ENCODE data around the gene ARF1. TPM values are rescaled to one million over a fixed set of nuclear protein-coding genes. Genes with fewer than 3 reads are reported as not detected.

Gene ARF1
- total RNA-seq (2016; rRNA removed; fragmentation: Illumina TruSeq; extraction: Trizol) (186 and 210 TPM in 2 replicates), polyA plus RNA-seq (2011; rRNA removed) (327 and 337 TPM in 2 replicates), polyA minus RNA-seq (2011; rRNA and poly(A)+ RNA removed; ENCODE audit: low replicate concordance) (586 and 708 TPM in 2 replicates), Bru-seq, nascent RNA (percentile 97 among the genes with signal in this experiment), BruChase-seq, experiment 1, labeled RNA remaining after a 6-hour chase (percentile 98 among the genes with signal in this experiment), BruChase-seq, experiment 2, labeled RNA remaining after a 2-hour chase (percentile 96 among the genes with signal in this experiment)
- total RNA-seq (2016; cell fraction: cytosol; rRNA removed; fragmentation: Illumina TruSeq; extraction: Trizol; ENCODE audit: low read depth): 81.7 and 86.1 TPM in 2 replicates
- total RNA-seq (2016; cell fraction: insoluble cytoplasmic fraction; rRNA removed; fragmentation: Illumina TruSeq; extraction: Trizol): 189 and 192 TPM in 2 replicates
- total RNA-seq (2016; cell fraction: membrane; rRNA removed; fragmentation: Illumina TruSeq; extraction: Trizol): 147 and 149 TPM in 2 replicates
- total RNA-seq (2016; cell fraction: nucleus; rRNA removed; fragmentation: Illumina TruSeq; extraction: Trizol): 107 and 112 TPM in 2 replicates
- 324 and 458 TPM in 2 replicates for polyA plus RNA-seq (2011; cell fraction: cytosol; rRNA removed)
- polyA plus RNA-seq (2011; cell fraction: nucleus; rRNA removed): 231 and 250 TPM in 2 replicates
- polyA plus RNA-seq (2012): 231 and 263 TPM in 2 replicates
- 82.3 and 83.9 TPM in 2 replicates for polyA plus RNA-seq (2016; cell fraction: cytosol; fragmentation: Illumina TruSeq; extraction: Trizol; ENCODE audit: low read depth)
- polyA plus RNA-seq (2016; cell fraction: insoluble cytoplasmic fraction; fragmentation: Illumina TruSeq; extraction: Trizol; ENCODE audit: low read depth): 300 and 336 TPM in 2 replicates
- 127 and 132 TPM in 2 replicates for polyA plus RNA-seq (2016; cell fraction: membrane; fragmentation: Illumina TruSeq; extraction: Trizol; ENCODE audit: low read depth)
- polyA plus RNA-seq (2016; cell fraction: nucleus; fragmentation: Illumina TruSeq; extraction: Trizol; ENCODE audit: insufficient read depth, low read depth): 254 and 261 TPM in 2 replicates
- polyA minus RNA-seq (2011; cell fraction: cytosol; rRNA and poly(A)+ RNA removed): 237 and 248 TPM in 2 replicates
- polyA minus RNA-seq (2011; cell fraction: nucleus; rRNA and poly(A)+ RNA removed): 85.8 and 86.9 TPM in 2 replicates
- long read RNA-seq, experiment 1, transcript ARF1-213 (5 exons, 1,972 nt): minor isoform, 34 of 661 reads
- long read RNA-seq, experiment 1, transcript ARF1-201 (5 exons, 1,888 nt): major isoform, 515 of 661 reads
- long read RNA-seq, experiment 1, partial matches to known transcripts: 104 of 661 reads
- long read RNA-seq, experiment 1, other reads (novel, unspliced or antisense): 8 of 661 reads
- long read RNA-seq, experiment 2, transcript ARF1-201 (5 exons, 1,888 nt): major isoform, 275 of 577 reads
- long read RNA-seq, experiment 2, transcript ARF1-213 (5 exons, 1,972 nt): minor isoform, 21 of 577 reads
- long read RNA-seq, experiment 2, partial matches to known transcripts: 276 of 577 reads
- long read RNA-seq, experiment 2, other reads (novel, unspliced or antisense): 4 of 577 reads

- peak; percentile 77 for ATAC-seq
- Histone ChIP-seq H2AFZ (ENCODE audit: low read length) (no peak within 1 kb of the TSS), H3K4me1 (ENCODE audit: insufficient read depth, low read length) (peaks cover 41% of the 10 kb centered on the region), H3K9me3 (ENCODE audit: low read length) (no peaks in the 10 kb centered on the region), H3K4me2 (ENCODE audit: low read depth, low read length) (peak within 1 kb of the TSS; percentile 96), H4K20me1 (ENCODE audit: insufficient read depth, low read length) (peaks cover 41% of the 10 kb centered on the region), H3K79me2 (ENCODE audit: insufficient read depth, low read length) (peaks cover 60% of the 10 kb centered on the region), H3K27ac (ENCODE audit: extremely low read length, insufficient read depth, low read length) (peak within 1 kb of the TSS; percentile 86), H3K36me3 (replicated peaks in 1 of 2; ENCODE audit: control insufficient read depth in 1 of 2, insufficient read depth in 2 of 2, low read length in 2 of 2) (peaks cover 0 to 10% of the 10 kb centered on the region in 2 experiments; a peak in 2 of 5 replicates), H3K27me3 (ENCODE audit: control insufficient read depth in 1 of 2, insufficient read depth in 2 of 2, low read length in 2 of 2) (no peaks in the 10 kb centered on the region; a peak in 1 of 5 replicates), H3K4me3 (replicated peaks in 1 of 3; ENCODE audit: insufficient read depth in 1 of 3, low read depth in 2 of 3, low read length in 3 of 3) (peak within 1 kb of the TSS; percentile 82 to 100 (median 85)), H3K9ac (ENCODE audit: insufficient read depth, low read depth, low read length) (peak within 1 kb of the TSS; percentile 100)
- DNase-seq (ENCODE audit: low spot score): peak; percentile 78
- FAIRE-seq: peak; percentile 61
- CTCF ChIA-PET (ENCODE audit: low intra/inter-chr PET ratio, low total read pairs): no interaction called here
- in situ Hi-C loops (cut with HindIII; ENCODE audit: extremely low pct_ligation_motif_present, low pct_unique_long_range_greater_than_20kb) (no loop called here), intact Hi-C loops (cut with micrococcal nuclease; ENCODE audit: unreplicated experiment) (loop anchor here (10.0 kb wide), 1 partner anchor 1148 kb away; no protein-coding TSS in a partner anchor)
- 0% methylated on average over 9 of the region's 87 CpGs for WGBS (ENCODE audit: low lambda C conversion rate)
- POLR2A ChIA-PET: interaction anchor here (1.0 to 2.1 kb wide), 8 partner anchors 9 to 92 kb away, joined by 3 to 18 read pairs (median 4); partner anchors contain the start of gene IBA57
- no TSS peak for BruUV-seq (replicated peaks)
- TF ChIP-seq ATF3 (CRISPR knock-in tag; IDR thresholded peaks at IDR 0.05): 0 out of 2 replicates have a peak, but pooled peaks have one; percentile 48
- no peak for TF ChIP-seq TEF (CRISPR knock-in tag; IDR thresholded peaks at IDR 0.05)
- TF ChIP-seq RFX5 (IDR thresholded peaks at IDR 0.05; ENCODE audit: low read depth, low read length): no peak
- TF ChIP-seq NFYB (CRISPR knock-in tag; IDR thresholded peaks at IDR 0.05): no peak
- TF ChIP-seq ZBTB44 (CRISPR knock-in tag; IDR thresholded peaks at IDR 0.05): no peak; the same call in 1 of the 2 replicates
- TF ChIP-seq ZBTB38 (CRISPR knock-in tag; IDR thresholded peaks at IDR 0.05): no peak; the same call in 1 of the 2 replicates
- peak; percentile 71 for TF ChIP-seq REL (CRISPR knock-in tag; conservative IDR thresholded peaks at IDR 0.05)
- TF ChIP-seq PPARG (CRISPR knock-in tag; conservative IDR thresholded peaks at IDR 0.05): 0 out of 2 replicates have a peak, but pooled peaks have one; percentile 14
- TF ChIP-seq ZSCAN12 (CRISPR knock-in tag; IDR thresholded peaks at IDR 0.05): no peak
- peak; percentile 56; the same call in 1 of the 2 replicates for TF ChIP-seq ZNF333 (CRISPR knock-in tag; IDR thresholded peaks at IDR 0.05; ENCODE audit: borderline replicate concordance)
- peak; percentile 88 for TF ChIP-seq TFDP2 (CRISPR knock-in tag; IDR thresholded peaks at IDR 0.05)
- peak; percentile 21; the same call in 1 of the 2 replicates for TF ChIP-seq HES4 (CRISPR knock-in tag; IDR thresholded peaks at IDR 0.05; ENCODE audit: borderline replicate concordance)
- no peak for TF ChIP-seq ZNF572 (CRISPR knock-in tag; IDR thresholded peaks at IDR 0.05)
Measured at GRCh38 chr1:228082214-228082917, at the start of gene ARF1. TSS of gene ARF1 (plus strand) at chr1:228082708. CDS start at chr1:228097115, 14,407 bp downstream.
